CD4-positive, alpha-beta T cell (primary cell): Measurements from ENCODE around the gene CD207. TPM values are rescaled to one million over a fixed set of nuclear protein-coding genes. Genes with fewer than 3 reads are reported as not detected.

Source experiments
- ATAC-seq: fragments of 200-7000 bp; cut with Tn5 transposase; one replicate; pipeline ENCODE4 v1.10.0; 2022; ENCODE audit warnings: mild to moderate bottlenecking; ENCODE audit not compliant: poor library complexity
- CTCF ChIA-PET: fragments of 350-600 bp; sonication (Branson Sonifier 250); formaldehyde crosslinking; loops from one replicate; lab custom pipeline; 2021; ENCODE audit warnings: antibody characterized with exemption, inconsistent platforms; lab: Charles Lee
- POLR2A ChIA-PET: fragments of 350-600 bp; sonication (Branson Sonifier 250); formaldehyde crosslinking; loops from one replicate; lab custom pipeline; 2021; ENCODE audit warnings: antibody characterized with exemption, inconsistent platforms; lab: Charles Lee
- DNase-seq, 14 experiments: peaks; one replicate each; pipeline ENCODE4 v3.0.0-alpha.2; 2013 to 2020; ENCODE audit warnings: mixed read lengths in 2 of 14
- H3K27ac ChIP-seq, 2 donors: one replicate each; pipeline versions ENCODE4 v1.5.1 to v1.7.0; 2013; ENCODE audit warnings: low read length in 2 of 2, low read depth in 1 of 2, mild to moderate bottlenecking in 1 of 2
- H3K27me3 ChIP-seq, 2 experiments: 1 replicate in 1 of 2; 2 replicates in 1 of 2; pipeline versions ENCODE4 v1.6.1 to v1.7.0; 2013; ENCODE audit warnings: low read length in 2 of 2, control low read depth in 1 of 2, mild to moderate bottlenecking in 1 of 2, moderate library complexity in 1 of 2; ENCODE audit not compliant: insufficient read depth in 2 of 2, control insufficient read depth in 1 of 2
- H3K36me3 ChIP-seq: one replicate; pipeline ENCODE4 v1.6.1; 2013; ENCODE audit warnings: low read length, control low read depth; ENCODE audit not compliant: insufficient read depth
- H3K4me1 ChIP-seq: one replicate; pipeline ENCODE4 v1.6.1; 2013; ENCODE audit warnings: low read length, control low read depth; ENCODE audit not compliant: insufficient read depth
- H3K4me3 ChIP-seq: one replicate; pipeline ENCODE4 v1.5.1; 2013; ENCODE audit warnings: mild to moderate bottlenecking, low read length, moderate library complexity
- H3K9me3 ChIP-seq, 2 experiments: 1 replicate in 1 of 2; 2 replicates in 1 of 2; pipeline versions ENCODE4 v1.6.1 to v1.7.0; 2013; ENCODE audit warnings: low read length in 2 of 2, mild to moderate bottlenecking in 2 of 2, control low read depth in 1 of 2, moderate library complexity in 1 of 2; ENCODE audit not compliant: control insufficient read depth in 1 of 2, insufficient read depth in 1 of 2
- H3K27ac Mint-ChIP-seq: one replicate; pipeline ENCODE4 v1.8.0; 2020; ENCODE audit warnings: mixed read lengths
- H3K27me3 Mint-ChIP-seq: one replicate; pipeline ENCODE4 v1.8.0; 2021; ENCODE audit warnings: mixed read lengths
- H3K36me3 Mint-ChIP-seq: one replicate; pipeline ENCODE4 v1.8.0; 2021; ENCODE audit warnings: low read depth, mixed read lengths
- H3K4me1 Mint-ChIP-seq: one replicate; pipeline ENCODE4 v1.8.0; 2021; ENCODE audit warnings: low read depth, mixed read lengths
- H3K4me3 Mint-ChIP-seq: one replicate; pipeline ENCODE4 v1.8.0; 2020; ENCODE audit warnings: mild to moderate bottlenecking, mixed read lengths
- H3K9me3 Mint-ChIP-seq: one replicate; pipeline ENCODE4 v1.8.0; 2020; ENCODE audit warnings: mixed read lengths
- CTCF ChIP-seq: fragments of 200-600 bp; IDR thresholded peaks from one replicate; pipeline ENCODE4 v1.8.0; 2022; ENCODE audit warnings: antibody characterized with exemption, mild to moderate bottlenecking
- intact Hi-C, 2 experiments: fragments of 100-400 bp; cut with DNase I in 1 of 2; cut with micrococcal nuclease in 1 of 2; formaldehyde crosslinking; loops; one replicate each; pipeline versions ENCODE4 v1.15.1 to v1.9.0; 2023 to 2025; cut with DNase I, micrococcal nuclease
- total RNA-seq, 174 experiments: library from RNA in 2 of 174; stranded (reverse) in 2 of 174; gene quantifications; one replicate each; pipeline ENCODE4 v1.2.3 and lab custom pipeline; 2021 to 2026

The CD207 gene
- total RNA-seq, 2 experiments from 2014 or later: 0.25 TPM; not detected in 1

- H3K4me1 ChIP-seq: peaks cover 6% of the 10 kb centered on the region
- H3K9me3 Mint-ChIP-seq: no peaks in the 10 kb centered on the region
- H3K36me3 ChIP-seq: no peaks in the 10 kb centered on the region
- H3K27ac ChIP-seq: no peak within 1 kb of the TSS
- ChIA-PET CTCF (no interaction called here), POLR2A (no interaction called here)
- H3K9me3 ChIP-seq: no peaks in the 10 kb centered on the region
- peaks cover 22% of the 10 kb centered on the region for H3K27me3 Mint-ChIP-seq
- no peaks in the 10 kb centered on the region for H3K36me3 Mint-ChIP-seq
- no peak within 1 kb of the TSS for H3K27ac Mint-ChIP-seq
- no peak for DNase-seq
- no peaks in the 10 kb centered on the region for H3K4me1 Mint-ChIP-seq
- H3K27me3 ChIP-seq: no peaks in the 10 kb centered on the region
- TF ChIP-seq CTCF: no peak
- ATAC-seq: no peak
- H3K4me3 ChIP-seq: no peak within 1 kb of the TSS
- intact Hi-C loops: no loop called here
- no peak within 1 kb of the TSS for H3K4me3 Mint-ChIP-seq
Observed at GRCh38 chr2:70820499-70820898, 15.1 kb downstream of the CD207 start, which contains the start of gene CLEC4F. TSS of gene CLEC4F (minus strand) at chr2:70820599. CDS start at chr2:70820523, 76 bp downstream.

GRCh38 chr2:70817284-70817954 lies 18.2 kb downstream of the CD207 start:
- ChIA-PET POLR2A (no interaction called here), CTCF (no interaction called here)
- no peak for ATAC-seq
- intact Hi-C loops: no loop called here
- H3K36me3 ChIP-seq: no peaks in the 10 kb centered on the region
- H3K4me1 ChIP-seq: peaks cover 2% of the 10 kb centered on the region
- H3K27me3 Mint-ChIP-seq: peaks cover 22% of the 10 kb centered on the region
- no peaks in the 10 kb centered on the region for H3K4me1 Mint-ChIP-seq
- no peaks in the 10 kb centered on the region for H3K9me3 ChIP-seq
- no peak overlapping the region for H3K4me3 ChIP-seq
- H3K27ac Mint-ChIP-seq: no peak overlapping the region
- TF ChIP-seq CTCF: no peak
- H3K36me3 Mint-ChIP-seq: no peaks in the 10 kb centered on the region
- no peak for DNase-seq
- H3K27me3 ChIP-seq: peaks cover 0 to 4% of the 10 kb centered on the region in 2 experiments
- no peaks in the 10 kb centered on the region for H3K9me3 Mint-ChIP-seq
- H3K27ac ChIP-seq: no peak overlapping the region
- no peak overlapping the region for H3K4me3 Mint-ChIP-seq

- CTCF ChIA-PET: no interaction called here
- POLR2A ChIA-PET: no interaction called here
Observed at GRCh38 chr2:70816726-70817125, 18.9 kb downstream of the CD207 start.

More at GRCh38 chr2:70816726-70817125, 18.9 kb downstream of the CD207 start:
- no peaks in the 10 kb centered on the region for H3K9me3 Mint-ChIP-seq
- ATAC-seq (no peak), DNase-seq (no peak)
- Histone ChIP-seq H3K36me3 (no peaks in the 10 kb centered on the region), H3K27me3 (peaks cover 0 to 4% of the 10 kb centered on the region in 2 experiments), H3K4me1 (no peaks in the 10 kb centered on the region), H3K27ac (no peak overlapping the region), H3K9me3 (no peaks in the 10 kb centered on the region), H3K4me3 (no peak overlapping the region)
- intact Hi-C loops: no loop called here
- H3K27ac Mint-ChIP-seq: no peak overlapping the region
- H3K4me3 Mint-ChIP-seq: no peak overlapping the region
- no peak for TF ChIP-seq CTCF
- no peaks in the 10 kb centered on the region for H3K4me1 Mint-ChIP-seq
- peaks cover 22% of the 10 kb centered on the region for H3K27me3 Mint-ChIP-seq
- H3K36me3 Mint-ChIP-seq: no peaks in the 10 kb centered on the region
